Retina (tissue), 1 donor: ENCODE data around the gene SRPK3.

Source experiments
- DNase-seq: peaks from one replicate; pipeline ENCODE4 v3.0.0-alpha.2; 2016

SRPK3 gene

DNA sequence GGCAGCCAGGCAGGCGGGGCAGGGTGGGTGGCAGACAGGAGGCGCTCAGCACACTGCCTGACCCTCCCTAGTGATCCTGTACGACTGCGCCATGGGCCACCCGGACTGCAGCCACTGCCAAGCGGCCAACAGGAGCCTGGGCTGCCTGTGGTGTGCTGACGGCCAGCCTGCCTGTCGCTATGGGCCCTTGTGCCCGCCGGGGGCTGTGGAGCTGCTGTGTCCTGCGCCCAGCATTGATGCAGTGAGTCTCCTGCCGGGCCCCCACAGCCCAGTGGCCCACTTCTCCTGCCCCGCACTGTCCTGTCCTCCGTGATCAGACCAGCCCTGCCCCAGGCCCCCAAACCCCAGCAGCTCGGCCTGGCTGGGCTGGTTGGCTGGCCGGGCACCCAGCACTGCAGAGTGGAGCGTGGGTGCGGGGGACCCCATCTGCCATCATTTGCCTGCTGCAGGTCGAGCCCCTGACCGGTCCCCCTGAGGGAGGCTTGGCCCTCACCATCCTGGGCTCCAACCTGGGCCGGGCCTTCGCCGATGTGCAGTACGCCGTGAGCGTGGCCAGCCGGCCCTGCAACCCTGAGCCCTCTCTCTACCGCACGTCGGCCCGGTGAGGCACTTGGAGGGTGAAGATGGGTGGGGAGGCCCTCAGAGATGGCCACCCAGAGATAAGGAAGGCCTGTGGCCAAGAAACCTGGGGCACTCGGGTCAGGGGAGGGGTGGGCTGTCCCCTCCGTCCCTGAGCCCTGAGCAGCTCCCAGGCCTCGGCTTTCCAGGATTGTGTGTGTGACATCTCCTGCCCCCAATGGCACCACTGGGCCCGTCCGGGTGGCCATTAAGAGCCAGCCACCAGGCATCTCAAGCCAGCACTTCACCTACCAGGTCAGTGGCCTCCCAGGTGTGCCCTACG lies 9.2 kb upstream of the SRPK3 start:
- DNase-seq, result no peak

DNA sequence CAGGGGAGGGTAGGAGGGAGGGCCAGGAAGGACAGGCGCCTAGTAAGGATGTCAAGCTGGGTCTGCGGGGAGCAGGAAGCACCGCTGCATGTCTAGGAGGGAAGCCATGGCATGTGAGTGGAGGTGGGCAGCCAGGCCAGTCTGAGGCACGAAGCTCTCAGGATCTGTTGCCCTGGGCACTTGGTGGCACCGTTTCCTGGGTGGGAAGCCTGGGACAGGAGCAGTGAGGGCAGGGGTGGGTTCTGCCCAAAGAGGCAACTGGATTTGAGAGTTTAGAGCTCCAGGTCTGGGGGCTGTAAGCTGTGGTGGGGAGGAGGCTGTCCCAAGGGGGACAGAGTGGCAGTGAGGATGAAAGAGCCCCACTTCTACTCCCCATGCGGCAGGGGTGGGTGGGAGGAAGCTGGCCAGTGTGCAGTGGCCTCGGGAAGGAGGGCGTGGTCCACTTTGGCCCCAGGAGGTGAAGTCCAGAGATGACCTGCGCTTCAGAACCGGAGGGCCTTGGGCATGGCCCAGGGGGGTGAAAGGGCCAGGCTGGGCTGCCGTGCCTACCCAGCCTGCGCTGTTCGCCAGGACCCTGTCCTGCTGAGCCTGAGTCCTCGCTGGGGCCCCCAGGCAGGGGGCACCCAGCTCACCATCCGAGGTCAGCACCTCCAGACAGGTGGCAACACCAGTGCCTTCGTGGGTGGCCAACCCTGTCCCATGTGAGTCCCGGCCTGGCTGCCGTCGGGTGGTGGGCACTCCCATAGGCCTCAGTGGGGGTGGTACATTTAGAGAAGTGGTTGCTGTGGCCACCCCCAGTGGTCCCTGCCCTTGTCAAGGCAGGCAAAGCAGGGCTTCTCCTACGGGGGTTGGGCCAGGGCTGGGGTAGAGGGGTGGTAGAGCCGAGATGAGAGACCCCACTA lies 8.3 kb upstream of the SRPK3 start:
- DNase-seq, result no peak

DNA sequence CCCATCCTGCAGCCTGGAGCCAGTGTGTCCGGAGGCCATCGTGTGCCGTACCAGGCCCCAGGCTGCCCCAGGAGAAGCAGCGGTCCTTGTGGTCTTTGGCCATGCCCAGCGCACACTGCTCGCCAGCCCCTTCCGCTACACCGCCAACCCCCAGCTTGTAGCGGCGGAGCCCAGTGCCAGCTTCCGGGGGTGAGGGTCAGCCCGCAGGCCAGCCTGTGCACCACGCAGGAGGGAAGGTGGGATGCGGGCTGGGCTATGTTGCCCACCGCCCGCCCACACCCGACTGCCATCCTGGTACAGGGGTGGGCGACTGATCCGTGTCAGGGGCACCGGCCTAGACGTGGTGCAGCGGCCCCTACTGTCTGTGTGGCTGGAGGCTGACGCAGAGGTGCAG lies 7.6 kb upstream of the SRPK3 start:
- DNase-seq, result no peak

DNA sequence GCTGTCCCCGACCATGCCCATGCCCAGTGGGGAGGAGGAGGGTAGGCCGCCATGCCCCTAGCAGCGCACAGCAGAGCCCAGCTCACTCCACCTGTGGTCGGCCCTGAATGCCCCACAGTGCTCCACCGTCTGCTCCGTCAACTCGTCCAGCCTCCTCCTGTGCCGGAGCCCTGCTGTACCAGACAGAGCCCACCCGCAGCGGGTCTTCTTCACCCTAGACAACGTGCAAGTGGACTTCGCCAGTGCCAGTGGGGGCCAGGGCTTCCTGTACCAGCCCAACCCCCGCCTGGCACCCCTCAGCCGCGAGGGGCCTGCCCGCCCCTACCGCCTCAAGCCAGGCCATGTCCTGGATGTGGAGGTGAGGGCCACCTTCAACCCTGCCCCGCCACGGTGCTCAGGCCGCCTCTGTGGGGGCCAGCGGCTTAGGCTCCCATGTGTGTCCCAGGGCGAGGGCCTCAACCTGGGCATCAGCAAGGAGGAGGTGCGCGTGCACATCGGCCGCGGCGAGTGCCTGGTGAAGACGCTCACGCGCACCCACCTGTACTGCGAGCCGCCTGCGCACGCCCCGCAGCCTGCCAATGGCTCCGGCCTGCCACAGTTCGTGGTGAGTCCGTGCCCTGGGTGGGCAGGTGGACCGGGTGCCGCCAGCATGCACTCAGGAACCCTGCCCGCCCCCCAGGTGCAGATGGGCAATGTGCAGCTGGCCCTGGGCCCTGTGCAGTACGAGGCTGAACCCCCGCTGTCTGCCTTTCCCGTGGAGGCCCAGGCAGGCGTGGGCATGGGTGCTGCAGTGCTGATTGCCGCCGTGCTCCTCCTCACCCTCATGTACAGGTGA lies 6.9 kb upstream of the SRPK3 start:
- DNase-seq, result no peak

DNA sequence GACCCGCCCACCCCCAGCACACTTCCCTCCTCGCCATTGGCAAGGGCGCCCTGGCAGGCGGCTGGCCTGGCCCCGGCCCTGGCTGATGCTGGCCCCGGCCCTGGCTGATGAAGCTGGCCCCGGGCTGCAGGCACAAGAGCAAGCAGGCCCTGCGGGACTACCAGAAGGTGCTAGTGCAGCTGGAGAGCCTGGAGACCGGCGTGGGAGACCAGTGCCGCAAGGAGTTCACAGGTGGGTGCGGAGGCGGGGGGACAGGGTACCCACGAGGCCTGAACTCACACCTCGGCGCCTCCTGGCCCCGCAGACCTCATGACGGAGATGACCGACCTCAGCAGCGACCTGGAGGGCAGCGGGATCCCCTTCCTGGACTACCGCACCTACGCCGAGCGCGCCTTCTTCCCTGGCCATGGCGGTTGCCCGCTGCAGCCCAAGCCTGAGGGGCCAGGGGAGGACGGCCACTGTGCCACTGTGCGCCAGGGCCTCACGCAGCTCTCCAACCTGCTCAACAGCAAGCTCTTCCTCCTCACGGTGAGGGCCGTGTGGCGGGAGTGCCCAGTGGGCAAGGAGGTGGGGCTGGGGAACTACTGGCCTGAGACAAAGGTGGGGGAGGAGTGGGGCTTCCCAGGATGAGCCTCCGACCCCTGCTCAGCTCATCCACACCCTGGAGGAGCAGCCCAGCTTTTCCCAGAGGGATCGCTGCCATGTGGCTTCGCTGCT lies 6.1 kb upstream of the SRPK3 start:
- no peak for DNase-seq

DNA sequence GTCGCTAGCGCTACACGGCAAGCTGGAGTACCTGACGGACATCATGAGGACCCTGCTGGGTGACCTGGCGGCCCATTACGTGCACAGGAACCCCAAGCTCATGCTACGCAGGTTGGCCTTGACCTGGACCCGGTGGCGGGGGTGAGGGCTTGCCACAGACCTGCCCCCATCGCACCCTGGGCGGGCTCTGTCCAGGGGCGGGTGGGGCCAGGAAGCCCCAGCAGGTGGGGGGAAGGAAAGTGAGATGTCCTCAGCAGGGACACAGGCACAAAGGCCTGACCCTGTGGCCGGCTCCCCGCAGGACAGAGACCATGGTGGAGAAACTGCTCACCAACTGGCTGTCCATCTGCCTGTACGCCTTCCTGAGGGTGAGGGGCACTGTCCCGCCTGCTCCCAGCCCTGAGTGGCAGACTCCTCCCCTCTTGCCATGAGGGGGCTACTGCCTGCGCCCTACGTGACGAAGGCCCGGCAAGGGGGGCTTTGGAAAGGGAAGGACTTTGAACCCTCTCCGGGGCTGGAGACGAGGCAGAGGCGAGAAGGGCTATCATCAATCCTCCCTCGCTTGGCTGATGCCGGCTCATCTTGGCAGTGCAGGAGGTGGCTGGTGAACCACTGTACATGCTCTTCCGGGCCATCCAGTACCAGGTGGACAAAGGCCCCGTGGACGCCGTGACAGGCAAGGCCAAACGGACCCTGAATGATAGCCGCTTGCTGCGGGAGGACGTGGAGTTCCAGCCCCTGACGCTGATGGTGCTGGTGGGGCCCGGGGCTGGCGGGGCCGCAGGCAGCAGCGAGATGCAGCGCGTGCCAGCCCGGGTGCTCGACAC lies 5.3 kb upstream of the SRPK3 start:
- DNase-seq, result no peak

DNA sequence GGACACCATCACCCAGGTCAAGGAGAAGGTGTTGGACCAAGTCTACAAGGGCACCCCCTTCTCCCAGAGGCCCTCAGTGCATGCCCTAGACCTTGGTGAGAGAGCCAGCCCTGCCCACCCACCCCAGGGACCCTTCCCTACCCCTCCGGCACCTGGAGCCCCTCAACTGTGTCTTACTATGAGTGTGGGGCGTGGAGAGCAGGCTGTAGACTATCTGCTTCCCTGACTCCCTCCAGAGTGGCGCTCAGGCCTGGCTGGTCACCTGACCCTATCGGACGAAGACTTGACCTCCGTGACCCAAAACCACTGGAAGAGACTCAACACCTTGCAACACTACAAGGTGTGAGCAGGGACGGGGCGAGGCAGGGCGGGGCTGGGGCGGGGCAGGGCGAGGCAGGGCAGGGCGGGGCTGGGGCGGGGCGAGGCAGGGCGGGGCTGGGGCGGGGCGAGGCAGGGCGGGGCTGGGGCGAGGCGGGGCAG lies 4.7 kb upstream of the SRPK3 start:
- no peak for DNase-seq

DNA sequence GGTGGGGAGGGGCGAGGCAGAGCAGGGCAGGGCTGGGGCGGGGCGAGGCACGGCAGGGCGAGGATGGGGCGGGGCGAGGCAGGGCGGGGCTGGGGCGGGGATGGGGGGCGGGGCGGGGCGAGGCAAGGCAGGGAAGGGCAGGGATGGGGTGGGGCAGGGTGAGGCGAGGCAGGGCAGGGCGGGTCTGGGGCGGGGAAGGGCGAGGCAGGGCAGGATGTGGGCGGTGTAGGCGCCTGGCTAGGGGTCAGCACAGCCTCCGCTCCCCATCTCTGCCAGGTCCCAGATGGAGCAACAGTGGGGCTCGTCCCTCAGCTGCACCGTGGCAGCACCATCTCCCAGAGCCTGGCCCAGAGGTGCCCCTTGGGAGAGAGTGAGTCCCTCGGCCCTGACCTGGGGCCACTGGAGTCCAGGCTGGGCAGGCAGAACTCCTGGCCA lies 4.2 kb upstream of the SRPK3 start:
- DNase-seq, result no peak

DNA sequence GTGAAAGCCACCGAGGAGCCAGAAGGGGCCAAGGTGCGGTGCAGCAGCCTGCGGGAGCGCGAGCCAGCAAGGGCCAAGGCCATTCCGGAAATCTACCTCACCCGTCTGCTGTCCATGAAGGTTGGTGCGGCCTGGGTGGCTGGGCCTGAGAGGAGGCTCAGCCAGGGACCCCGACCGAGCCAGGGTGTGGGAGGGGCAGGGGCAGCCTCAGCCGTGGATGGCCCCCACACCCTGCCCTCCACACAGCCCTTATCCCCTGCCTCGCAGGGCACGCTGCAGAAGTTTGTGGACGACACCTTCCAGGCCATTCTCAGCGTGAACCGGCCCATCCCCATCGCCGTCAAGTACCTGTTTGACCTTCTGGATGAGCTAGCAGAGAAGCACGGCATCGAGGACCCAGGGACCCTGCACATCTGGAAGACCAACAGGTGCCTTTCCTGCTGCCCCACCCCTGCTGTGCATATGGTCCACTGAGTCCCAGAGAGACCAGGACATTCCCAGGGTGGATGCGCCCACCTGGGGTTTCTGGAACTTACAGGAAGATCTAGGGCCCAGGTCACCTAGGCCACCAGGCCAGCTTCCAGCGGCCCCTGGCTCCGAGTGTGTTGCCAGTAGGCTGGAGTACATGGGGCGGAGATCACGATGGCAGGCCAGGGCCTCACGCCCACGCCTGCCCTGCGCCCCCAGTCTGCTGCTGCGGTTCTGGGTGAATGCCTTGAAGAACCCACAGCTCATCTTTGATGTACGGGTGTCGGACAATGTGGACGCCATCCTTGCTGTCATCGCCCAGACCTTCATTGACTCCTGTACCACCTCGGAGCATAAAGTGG lies 3.4 kb upstream of the SRPK3 start:
- DNase-seq, result no peak

DNA sequence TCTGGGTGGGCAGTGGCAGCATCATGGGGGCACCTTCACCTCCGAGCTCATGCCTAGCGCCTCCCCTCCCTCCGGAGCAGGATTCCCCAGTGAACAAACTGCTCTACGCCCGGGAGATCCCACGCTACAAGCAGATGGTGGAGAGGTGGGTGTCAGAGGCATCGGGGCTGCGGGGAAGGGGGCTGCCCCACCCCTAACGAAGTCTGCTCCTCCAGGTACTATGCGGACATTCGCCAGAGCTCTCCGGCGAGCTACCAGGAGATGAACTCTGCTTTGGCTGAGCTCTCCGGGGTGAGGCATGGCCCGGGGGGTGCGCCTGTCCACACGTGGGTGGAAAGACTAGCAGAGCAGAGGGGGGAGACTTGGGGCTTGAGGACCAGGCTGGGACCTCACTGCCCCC lies 2.7 kb upstream of the SRPK3 start:
- no peak for DNase-seq

DNA sequence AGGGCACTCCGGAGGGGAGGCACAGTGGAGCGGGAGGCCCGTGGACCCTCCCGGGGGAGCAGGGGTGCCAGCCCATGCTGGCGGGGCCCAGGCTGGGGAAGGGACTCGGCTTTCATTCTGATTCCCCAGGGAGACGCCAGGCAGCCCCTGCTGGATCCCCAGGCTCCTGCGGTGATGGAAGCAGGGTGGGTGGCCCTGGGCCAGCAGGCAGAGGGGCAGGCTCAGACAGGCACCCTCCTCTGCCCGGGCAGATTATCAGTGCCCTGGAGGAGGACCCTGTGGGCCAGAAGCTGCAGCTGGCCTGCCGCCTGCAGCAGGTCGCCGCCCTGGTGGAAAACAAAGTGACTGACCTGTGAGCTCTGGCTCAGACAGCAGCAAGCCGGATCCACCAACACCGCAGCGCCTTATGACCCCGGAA lies 2.1 kb upstream of the SRPK3 start:
- no peak for DNase-seq

DNA sequence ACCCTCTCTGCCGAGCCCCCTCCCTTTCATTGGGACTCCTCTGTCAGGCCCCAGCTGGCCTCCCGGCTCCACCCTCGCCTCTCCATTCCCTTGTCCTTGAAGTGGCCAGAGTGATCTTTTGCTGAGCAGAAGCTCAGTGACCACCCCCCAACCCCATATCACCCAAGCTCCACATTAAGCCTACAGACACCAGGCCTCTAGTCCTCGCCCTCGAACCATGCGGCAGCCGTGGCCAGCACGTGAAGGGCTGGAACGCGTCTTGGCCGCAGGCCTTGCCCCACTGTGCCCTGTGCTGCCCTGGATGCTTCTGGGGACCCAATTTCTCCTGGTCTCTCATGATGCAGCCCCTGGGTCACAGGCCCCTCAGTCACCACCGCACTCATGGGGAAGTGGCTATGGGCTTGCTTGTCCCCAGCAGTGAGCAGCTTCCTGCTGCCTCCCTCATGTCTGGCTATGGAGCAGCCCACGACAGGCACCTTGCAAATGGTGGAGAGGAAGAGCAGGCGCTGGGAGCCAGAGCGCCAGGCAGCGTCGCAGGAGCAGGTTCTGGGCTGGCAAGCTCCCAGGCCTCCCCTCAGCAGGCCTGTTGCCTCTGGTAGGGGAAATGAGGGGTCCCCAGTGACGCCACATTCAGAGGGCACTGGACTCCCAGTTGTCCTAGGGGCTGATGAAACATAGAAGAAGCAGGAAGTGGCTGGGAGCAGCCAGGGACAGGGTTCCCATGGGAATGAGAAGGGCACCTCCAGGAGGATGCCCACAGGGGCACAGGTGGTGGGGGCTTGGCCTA lies 757 bp upstream of the SRPK3 start:
- DNase-seq, result no peak

DNA sequence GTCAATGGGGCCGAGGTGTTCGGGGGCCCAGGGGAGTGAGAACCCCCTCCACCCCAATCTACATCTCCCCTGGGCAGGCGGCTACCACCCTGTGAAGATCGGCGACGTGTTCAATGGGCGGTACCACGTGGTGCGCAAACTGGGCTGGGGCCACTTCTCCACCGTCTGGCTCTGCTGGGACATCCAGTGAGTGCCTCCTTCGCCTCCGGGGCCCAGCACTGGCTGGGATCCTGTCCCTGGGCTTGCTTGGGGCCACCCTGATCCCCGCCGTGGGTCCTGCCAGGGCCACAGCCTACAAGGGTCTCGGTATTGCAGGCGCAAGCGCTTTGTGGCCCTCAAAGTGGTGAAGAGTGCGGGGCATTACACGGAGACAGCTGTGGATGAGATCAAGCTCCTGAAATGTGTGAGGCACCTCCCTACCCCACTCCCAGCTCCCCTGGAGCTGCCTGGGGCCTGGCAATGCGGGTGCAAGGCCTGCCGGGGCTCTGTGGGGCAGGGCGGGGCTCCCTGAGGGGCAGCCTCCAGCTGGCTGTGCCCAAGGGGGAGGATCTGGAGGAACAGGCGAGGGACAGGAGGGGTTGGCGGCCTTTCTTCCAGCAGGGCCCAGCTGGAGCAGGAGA lies 697 bp downstream of the SRPK3 start:
- no peak for DNase-seq

DNA sequence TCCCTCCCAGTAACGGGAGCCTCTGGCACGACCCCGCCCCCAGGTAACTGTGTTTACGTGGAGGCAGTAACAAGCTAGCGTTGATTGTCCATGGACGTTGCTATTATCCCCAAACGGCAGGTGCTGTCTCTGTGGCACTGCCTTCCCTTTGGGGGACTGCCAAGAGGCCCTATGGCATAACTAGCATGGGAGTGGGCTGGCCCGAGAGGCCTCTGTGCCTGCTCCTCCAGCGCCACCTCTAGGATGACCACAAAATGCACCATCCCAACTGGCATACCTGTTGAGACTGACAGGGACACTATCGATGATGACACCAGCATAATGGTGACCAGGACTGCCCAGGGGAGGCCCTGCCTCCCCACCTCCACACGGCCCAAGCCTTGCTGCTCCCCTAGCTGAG lies 1.5 kb downstream of the SRPK3 start:
- no peak for DNase-seq

DNA sequence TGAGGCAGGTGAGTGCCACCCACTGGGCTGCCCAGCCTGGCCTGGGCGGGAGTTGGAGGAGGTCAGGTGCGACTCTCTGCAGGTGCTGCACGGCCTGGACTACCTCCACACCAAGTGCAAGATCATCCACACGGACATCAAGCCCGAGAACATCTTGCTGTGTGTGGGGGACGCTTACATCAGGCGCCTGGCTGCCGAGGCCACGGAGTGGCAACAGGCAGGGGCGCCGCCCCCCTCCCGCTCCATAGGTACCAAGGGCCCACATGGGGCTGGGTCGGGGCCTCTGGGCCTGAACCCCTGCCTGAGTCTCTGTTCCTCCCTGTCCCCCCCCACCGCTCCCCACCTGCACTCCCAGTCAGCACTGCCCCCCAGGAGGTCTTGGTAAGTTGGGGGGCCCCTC lies 2.0 kb downstream of the SRPK3 start:
- DNase-seq, result no peak

DNA sequence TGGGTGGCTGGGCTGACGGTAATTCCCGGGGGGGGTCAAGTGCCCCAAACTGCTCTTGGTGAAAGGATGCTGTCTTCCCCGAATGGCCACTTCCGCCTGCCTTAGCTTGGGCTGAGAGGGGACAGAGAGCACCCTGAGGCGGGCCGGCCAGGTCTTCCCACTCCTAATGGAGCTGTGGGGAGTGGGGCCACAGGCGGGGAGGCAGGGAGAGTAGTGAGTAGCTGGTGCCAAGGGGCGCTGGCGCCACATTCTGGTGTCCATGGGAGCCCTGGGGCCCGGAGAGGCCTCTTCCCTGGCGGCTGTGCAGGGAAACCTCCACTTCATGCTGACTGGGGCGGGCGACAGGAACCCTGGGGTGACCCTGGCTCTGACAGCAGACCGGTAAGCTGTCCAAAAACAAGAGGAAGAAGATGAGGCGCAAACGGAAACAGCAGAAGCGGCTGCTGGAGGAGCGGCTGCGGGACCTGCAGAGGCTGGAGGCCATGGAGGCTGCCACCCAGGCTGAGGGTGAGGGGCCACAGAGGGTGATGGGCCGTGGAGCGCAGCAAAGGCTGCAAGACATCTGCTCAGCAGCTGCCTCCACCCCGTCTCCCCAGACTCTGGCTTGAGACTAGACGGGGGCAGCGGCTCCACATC lies 2.7 kb downstream of the SRPK3 start:
- no peak for DNase-seq

DNA sequence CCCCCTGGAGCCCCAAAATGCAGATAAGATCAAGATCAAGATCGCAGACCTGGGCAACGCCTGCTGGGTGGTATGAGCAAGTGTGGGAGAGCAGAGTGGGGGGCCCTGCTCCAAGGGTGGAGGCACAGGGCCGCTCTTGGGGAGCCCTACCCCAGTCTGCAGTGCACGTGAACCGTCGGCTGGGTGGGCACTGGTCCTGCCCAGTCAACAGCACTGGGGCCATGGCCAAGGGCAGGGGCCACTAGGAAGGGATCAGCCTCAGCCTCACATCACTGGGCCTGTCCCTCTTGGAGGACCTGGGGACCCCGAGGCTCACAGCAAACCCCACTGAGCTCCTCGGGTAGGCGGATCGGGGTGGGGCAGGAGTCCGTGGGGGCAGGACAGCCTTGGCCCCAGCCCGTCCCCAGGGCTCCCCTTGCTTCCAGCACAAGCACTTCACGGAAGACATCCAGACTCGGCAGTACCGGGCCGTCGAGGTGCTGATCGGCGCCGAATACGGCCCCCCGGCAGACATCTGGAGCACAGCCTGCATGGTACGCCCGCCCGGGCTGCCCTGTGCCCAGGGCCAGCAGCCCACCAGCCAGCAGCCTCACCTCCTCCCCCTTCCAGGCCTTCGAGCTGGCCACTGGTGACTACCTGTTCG lies 3.6 kb downstream of the SRPK3 start:
- DNase-seq, result no peak

DNA sequence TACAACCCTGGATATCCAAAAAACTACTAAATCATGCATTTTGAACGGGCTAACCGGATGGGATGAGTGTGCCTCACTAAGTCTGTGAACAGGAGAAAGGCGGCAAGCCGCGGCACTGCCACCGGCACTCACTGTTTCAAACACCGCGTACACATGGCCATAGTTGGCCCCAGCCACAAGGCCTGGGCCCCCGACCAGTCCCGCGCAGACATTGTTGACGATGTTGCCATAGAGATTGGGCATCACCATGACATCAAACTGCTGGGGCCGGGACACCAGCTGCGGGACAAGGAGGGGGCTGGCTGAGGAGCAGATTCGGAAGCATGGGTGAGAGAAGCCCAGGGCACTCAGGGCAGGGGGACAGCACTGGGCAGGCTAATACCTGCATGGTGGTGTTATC lies 5.8 kb downstream of the SRPK3 start:
- DNase-seq, result no peak
